H1 (cell line): ENCODE measurements around the gene ZFR.

Source experiments
- CEBPB ChIP-seq: IDR thresholded peaks from 2 replicates; pipeline ENCODE4 v1.6.1; 2012; ENCODE audit warnings: low read depth, low read length
- HDAC6 ChIP-seq: IDR thresholded peaks from one replicate; pipeline ENCODE4 v1.7.1; 2012; ENCODE audit warnings: low read depth, mild to moderate bottlenecking, inconsistent platforms, low read length, moderate library complexity
- SRF ChIP-seq: IDR thresholded peaks from 2 replicates; pipeline ENCODE4 v1.6.1; 2011; ENCODE audit warnings: mild to moderate bottlenecking, low read depth, low read length, moderate library complexity
- YY1 ChIP-seq: IDR thresholded peaks from 2 replicates; pipeline ENCODE4 v1.6.1; 2011; ENCODE audit warnings: low read depth, mild to moderate bottlenecking, low read length
- ZNF274 ChIP-seq: IDR thresholded peaks from 2 replicates; pipeline ENCODE4 v1.7.0; 2012; ENCODE audit warnings: low read length, borderline replicate concordance; ENCODE audit errors: extremely low read depth
- TF ChIP-seq, protein P1 (sequence below), 3 experiments: IDR thresholded peaks; 1 replicate in 2 of 3; 2 replicates in 1 of 3; pipeline versions ENCODE4 v1.5.1 to v1.6.1; 2011; ENCODE audit warnings: low read length in 3 of 3, mild to moderate bottlenecking in 3 of 3, inconsistent platforms in 2 of 3, low read depth in 1 of 3, moderate library complexity in 1 of 3; ENCODE audit not compliant: insufficient read depth in 1 of 3; ENCODE audit errors: control extremely low read depth in 1 of 3

- TF ChIP-seq CEBPB, result no peak
- TF ChIP-seq SRF, result no peak
- TF ChIP-seq HDAC6, result no peak
- TF ChIP-seq, protein P1, sequence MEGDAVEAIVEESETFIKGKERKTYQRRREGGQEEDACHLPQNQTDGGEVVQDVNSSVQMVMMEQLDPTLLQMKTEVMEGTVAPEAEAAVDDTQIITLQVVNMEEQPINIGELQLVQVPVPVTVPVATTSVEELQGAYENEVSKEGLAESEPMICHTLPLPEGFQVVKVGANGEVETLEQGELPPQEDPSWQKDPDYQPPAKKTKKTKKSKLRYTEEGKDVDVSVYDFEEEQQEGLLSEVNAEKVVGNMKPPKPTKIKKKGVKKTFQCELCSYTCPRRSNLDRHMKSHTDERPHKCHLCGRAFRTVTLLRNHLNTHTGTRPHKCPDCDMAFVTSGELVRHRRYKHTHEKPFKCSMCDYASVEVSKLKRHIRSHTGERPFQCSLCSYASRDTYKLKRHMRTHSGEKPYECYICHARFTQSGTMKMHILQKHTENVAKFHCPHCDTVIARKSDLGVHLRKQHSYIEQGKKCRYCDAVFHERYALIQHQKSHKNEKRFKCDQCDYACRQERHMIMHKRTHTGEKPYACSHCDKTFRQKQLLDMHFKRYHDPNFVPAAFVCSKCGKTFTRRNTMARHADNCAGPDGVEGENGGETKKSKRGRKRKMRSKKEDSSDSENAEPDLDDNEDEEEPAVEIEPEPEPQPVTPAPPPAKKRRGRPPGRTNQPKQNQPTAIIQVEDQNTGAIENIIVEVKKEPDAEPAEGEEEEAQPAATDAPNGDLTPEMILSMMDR (IDR thresholded peaks at IDR 0.05; ENCODE audit: control extremely low read depth in 1 of 3, insufficient read depth in 1 of 3, low read depth in 1 of 3, low read length in 3 of 3), result no peak
- TF ChIP-seq YY1, result no peak
- no peak for TF ChIP-seq ZNF274
These were observed 37.9 kb downstream of the ZFR start for GRCh38 chr5:32406650-32407049.
